ENCODE data around the gene JMY.

Gene JMY

DNA sequence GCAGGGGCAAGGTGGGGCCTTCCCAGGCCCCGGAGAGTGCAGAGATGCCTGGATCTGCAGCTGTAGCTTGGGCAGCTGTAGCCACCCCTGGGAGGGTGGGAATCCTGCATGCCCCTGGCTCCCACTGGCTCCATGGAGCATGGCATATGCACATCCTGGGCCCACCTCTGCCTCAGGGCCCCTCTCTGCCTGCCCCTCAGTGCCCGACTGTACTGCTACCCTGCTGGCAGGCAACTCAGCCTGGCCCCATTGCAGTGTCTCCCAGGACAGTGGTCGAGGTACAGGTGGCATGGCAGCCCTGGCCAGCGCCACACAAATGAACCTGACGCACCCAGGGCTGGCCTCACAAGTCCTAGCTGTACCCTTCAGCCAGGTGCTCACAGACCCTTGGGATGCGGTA is 23.9 kb downstream of the JMY start:
- DNase-seq (ENCODE audit: low read depth): no peak
- no peak overlapping the region for H3K4me3 ChIP-seq (ENCODE audit: control insufficient read depth, low read depth, low read length)
- TF ChIP-seq, protein P1, sequence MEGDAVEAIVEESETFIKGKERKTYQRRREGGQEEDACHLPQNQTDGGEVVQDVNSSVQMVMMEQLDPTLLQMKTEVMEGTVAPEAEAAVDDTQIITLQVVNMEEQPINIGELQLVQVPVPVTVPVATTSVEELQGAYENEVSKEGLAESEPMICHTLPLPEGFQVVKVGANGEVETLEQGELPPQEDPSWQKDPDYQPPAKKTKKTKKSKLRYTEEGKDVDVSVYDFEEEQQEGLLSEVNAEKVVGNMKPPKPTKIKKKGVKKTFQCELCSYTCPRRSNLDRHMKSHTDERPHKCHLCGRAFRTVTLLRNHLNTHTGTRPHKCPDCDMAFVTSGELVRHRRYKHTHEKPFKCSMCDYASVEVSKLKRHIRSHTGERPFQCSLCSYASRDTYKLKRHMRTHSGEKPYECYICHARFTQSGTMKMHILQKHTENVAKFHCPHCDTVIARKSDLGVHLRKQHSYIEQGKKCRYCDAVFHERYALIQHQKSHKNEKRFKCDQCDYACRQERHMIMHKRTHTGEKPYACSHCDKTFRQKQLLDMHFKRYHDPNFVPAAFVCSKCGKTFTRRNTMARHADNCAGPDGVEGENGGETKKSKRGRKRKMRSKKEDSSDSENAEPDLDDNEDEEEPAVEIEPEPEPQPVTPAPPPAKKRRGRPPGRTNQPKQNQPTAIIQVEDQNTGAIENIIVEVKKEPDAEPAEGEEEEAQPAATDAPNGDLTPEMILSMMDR (IDR thresholded peaks at IDR 0.05; ENCODE audit: control insufficient read depth, insufficient read depth, low read depth, low read length, missing control alignments): no peak

DNA sequence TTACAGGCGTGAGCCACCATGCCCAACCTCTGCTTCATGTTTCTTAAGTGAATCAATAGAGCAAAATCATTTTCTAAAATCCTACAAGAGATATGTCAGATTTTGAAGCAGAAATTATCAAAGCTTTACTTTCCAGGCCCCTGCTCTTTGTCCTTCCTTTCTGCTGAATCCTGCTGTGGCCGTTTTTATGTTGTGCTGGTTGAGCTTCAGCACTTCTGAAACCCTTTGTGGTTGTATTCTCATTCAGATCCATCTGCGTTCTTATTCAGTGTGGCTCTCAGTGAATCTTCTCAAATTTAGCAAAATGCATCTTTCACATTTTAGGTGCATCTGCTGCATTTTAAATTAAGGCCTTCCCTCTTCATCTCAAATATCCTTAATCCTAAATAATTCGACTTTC is 26.0 kb downstream of the JMY start:
- DNase-seq (ENCODE audit: low read depth): no peak
- TF ChIP-seq, protein P1 (IDR thresholded peaks at IDR 0.05; ENCODE audit: control insufficient read depth, insufficient read depth, low read depth, low read length, missing control alignments): no peak
- H3K4me3 ChIP-seq (ENCODE audit: control insufficient read depth, low read depth, low read length): no peak overlapping the region

DNA sequence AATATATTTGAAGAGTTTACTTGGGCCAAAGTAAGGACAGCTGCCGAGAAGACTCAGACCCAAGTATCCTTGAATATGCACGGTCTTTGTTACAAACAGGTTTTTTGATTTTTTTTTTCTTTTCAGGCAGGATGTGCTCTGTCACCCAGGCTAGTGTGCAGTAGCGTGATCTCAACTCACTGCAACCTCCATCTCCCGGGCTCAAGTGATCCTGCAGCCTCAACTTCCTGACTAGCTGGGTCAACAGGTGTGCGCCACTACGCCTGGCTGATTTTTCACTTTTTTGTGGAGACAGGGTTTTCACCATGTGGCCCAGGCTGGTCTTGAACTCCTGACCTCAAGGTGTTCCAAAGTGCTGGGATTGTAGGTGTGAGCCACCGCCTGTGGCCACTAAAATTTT is 27.4 kb downstream of the JMY start:
- H3K4me3 ChIP-seq (ENCODE audit: control insufficient read depth, low read depth, low read length): no peak overlapping the region
- TF ChIP-seq, protein P1 (IDR thresholded peaks at IDR 0.05; ENCODE audit: control insufficient read depth, insufficient read depth, low read depth, low read length, missing control alignments): no peak
- no peak for DNase-seq (ENCODE audit: low read depth)

DNA sequence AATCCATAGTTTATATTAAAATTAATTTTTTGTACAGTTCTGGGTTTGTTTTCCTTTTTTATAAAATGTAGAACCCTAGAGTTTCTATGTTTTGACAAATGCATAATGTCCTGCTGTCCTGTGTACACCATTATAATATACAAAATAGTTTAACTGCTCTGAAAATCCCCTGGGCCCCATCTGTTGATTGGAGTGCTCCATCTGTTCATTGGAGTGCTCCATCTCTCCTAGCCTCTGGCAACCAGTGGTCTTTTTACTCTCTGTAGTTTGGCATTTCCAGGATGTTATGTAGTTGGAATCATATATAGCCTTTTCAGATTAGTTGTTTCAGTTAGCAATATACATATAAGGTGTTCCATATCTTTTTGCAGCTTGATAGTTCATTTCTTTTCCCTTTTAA is 31.2 kb downstream of the JMY start:
- no peak for DNase-seq (ENCODE audit: low read depth)
- TF ChIP-seq, protein P1 (IDR thresholded peaks at IDR 0.05; ENCODE audit: control insufficient read depth, insufficient read depth, low read depth, low read length, missing control alignments): no peak
- H3K4me3 ChIP-seq (ENCODE audit: control insufficient read depth, low read depth, low read length): no peak overlapping the region

DNA sequence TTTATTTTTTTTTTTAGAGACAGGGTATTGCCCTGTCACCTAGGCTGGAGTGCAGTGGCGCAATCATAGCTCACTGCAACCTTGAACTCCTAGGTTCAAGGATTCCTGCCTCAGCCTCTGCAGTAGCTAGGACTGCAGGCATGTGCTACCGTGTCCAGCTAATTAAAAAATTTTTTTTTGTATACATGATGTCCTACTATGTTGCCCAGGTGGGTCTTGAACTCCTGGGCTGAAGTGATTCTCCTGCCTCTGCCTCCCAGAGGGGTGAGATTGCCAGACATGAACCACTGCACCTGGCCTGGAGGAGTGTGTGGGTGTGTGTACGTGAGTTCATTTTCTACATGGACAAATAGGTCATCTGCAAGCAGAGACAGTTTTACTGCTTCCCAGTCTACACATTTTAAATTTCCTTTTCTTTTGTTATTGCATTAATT is 33.8 kb downstream of the JMY start:
- no peak for DNase-seq (ENCODE audit: low read depth)
- no peak overlapping the region for H3K4me3 ChIP-seq (ENCODE audit: control insufficient read depth, low read depth, low read length)
- TF ChIP-seq, protein P1 (IDR thresholded peaks at IDR 0.05; ENCODE audit: control insufficient read depth, insufficient read depth, low read depth, low read length, missing control alignments): no peak

DNA sequence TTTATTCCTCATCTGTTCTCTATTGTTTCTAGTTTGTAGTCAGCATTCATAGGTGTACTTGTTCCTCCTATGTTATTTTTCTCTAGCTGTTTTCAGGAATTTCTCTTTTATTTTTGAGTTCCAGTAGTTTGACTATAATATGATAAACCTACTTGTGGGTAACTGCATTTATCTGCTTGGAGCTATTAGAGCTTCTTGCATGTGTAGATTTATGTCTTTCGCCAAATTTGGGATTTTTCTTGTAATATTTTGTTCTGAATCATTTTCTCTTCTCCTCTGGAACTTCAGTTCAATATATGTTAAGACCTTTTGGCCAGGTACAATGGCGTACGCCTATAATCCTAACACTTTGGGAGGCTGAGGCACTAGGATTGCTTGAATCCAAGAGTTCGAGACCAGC is 37.4 kb downstream of the JMY start:
- TF ChIP-seq, protein P1 (IDR thresholded peaks at IDR 0.05; ENCODE audit: control insufficient read depth, insufficient read depth, low read depth, low read length, missing control alignments): no peak
- no peak overlapping the region for H3K4me3 ChIP-seq (ENCODE audit: control insufficient read depth, low read depth, low read length)
- DNase-seq (ENCODE audit: low read depth): no peak

DNA sequence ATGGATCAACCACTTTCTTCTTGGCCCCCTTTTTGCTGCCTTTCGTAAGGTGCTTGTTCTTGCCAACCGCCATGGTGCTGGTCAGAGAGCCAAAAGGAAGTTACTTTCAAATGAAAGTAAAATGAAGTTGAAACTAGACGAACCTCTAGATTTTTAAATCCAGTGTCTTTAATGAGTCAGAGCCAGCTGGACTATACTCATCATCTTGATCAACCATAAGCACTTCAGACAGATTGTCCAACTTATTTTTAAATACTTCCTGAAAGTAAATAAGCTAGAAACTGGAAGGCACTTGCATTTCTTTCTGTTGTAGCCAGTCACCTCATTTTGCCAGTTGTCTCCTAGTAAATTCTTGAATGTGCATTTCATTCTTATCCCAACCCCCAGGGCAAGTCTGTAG is 48.9 kb downstream of the JMY start:
- no peak overlapping the region for H3K4me3 ChIP-seq (ENCODE audit: control insufficient read depth, low read depth, low read length)
- DNase-seq (ENCODE audit: low read depth): no peak
- TF ChIP-seq, protein P1 (IDR thresholded peaks at IDR 0.05; ENCODE audit: control insufficient read depth, insufficient read depth, low read depth, low read length, missing control alignments): no peak

Measured in AG09309 (cell line).